AG08396 (cell line): ENCODE data around the gene MGARP.
"Not testable (repeated sequence)": the region's sequence is repeated elsewhere in the genome, so short reads cannot be mapped to it uniquely, and the experiment has no call there.

Experiments used
- DNase-seq: peaks from one replicate; pipeline ENCODE4 v3.0.0; 2012; ENCODE audit warnings: low spot score, mixed read lengths

Gene MGARP

DNA sequence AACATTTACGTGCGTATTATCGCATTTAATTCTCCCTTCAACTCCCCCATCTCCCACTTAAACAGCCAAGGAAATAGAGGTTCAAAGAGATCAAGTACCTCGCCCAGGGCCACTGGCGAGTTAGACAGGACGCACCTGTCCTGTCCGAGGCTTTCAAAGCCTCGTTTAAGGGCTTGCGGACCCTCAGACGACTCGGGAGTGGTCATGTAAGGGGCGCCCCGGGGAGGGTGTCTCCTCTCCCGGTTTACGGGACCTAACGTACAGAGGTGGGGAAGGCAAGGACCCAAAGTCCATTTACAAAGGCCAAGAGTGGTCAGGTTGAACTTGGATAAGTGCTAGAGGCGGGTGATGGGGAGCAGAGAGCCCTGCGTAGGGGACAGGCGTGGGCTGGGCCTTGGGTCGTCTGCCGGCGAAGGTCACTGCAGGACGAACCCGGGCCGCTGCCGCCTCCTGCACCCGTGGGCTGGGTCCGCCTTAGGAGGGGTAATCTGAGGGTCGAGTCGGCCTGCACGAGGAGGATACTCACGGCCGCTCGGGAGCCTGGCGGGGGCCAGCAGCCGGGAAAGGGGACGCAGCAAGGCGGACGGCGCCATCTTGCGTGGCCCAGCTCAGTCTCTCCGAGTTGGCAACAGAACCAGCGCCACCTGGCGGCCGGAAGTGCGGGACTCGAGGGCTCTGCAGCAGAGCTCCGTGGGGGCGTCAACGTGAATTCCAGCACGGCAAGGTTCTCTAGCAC, 15.3 kb upstream of the MGARP start:
- DNase-seq, result peak; percentile 90

GRCh38 chr4:139286186-139286698, 6.2 kb upstream of the MGARP start:
- no peak for DNase-seq

DNA sequence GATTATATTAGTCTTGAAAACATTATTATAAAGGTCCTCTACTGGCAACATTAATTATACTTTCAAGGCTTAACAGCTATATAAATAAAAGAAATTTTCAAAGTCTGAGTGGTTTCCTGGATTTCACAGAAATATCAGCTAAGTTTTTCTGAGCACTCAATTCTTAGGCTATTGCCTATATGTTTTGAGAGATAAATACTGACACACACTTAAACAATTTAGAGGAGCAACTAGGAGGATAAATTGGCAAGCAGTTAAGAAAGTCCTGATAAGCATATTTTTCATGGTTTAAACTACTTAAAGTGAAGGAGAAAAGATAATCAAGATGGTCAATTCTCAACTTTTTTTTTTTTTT, 2.7 kb upstream of the MGARP start:
- no peak for DNase-seq

DNA sequence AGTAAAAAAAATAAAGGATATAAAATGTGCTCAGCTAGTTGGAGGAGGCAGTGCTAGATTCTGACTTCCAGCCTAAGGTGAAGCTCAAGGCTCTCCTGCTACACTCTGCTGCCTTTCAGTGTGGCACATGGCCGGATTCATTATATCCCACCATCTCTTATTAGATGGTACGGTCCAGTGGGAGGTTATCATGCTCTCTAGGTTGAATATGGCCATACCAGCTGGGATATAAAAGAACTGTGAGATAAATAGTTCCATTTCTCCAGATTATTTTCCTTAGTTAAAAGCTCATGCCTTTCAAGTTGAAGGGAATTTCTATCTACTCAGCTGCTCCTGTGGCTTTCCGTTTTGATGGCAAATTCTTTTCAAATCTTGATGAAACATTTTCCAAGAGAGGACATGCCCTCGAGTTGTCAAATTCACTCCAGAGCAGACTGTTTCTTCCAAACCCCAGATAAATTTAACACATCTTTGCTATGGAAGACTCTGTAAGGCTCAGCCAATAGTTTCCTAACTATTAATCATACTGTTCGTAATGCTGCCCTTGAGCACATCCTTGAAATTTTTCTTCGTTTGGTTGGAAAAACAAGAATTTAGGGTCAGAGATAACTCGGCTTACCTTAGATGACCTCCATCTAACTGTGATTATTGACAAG, 2.2 kb upstream of the MGARP start:
- DNase-seq, result no peak

DNA sequence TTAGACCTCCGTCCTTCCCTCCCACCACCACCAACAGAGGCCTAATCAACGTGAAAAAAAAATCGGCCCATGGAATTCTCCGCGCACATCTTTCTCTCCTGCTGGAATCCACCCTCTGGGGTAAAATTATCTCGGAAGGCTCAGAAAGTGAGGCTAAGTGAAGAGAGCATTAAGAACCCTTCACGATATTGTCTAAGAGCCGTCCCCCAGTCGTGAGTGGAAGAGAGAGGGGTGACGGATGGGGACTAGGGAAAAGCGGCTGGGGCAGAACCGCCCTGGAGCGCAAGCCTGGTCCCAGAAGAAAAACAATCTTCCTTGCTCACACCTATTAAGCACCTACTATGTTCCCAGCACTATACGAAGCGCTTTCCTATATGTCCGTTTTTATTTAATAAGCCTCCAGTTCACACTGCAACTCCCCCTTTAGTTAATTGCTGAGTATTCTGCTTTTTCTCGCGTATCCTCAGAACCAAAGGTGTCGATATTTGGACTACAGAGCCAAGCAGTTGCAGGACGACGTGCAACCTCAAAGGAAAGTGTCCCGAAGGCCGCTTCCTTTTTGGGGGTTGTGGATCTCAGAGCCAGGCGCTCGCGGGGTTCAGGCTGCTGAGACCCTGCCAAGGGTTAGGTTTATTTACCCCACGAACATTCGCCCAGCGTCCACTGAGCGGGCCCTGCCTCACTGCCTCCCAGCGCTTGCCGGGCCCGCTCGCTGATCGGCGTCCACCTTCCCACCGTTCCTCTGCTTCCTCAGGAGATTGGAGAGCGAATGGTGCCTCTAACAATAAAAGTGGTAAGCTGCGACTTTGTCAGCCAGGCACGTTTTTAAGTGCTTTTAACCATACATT, 889 bp downstream of the MGARP start:
- no peak for DNase-seq

DNA sequence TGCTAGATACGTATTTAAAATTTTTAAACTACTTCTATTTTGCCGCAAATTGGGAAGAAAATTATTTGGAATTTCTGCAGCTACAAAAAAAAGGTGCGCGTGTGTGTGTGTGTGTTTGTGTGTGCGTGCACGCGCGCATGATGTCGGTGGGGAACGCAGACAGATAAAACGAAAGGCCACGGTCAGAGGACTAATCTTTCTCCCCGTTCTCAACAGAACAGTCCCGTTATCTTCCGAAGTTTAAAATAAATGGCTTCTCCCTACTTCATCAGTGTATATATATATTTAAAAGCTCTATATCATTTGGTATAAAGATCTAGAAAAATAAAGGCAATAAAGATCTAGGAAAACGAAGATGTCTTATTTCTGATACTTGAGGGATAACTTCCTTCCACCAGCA, 1.5 kb downstream of the MGARP start:
- no peak for DNase-seq

DNA sequence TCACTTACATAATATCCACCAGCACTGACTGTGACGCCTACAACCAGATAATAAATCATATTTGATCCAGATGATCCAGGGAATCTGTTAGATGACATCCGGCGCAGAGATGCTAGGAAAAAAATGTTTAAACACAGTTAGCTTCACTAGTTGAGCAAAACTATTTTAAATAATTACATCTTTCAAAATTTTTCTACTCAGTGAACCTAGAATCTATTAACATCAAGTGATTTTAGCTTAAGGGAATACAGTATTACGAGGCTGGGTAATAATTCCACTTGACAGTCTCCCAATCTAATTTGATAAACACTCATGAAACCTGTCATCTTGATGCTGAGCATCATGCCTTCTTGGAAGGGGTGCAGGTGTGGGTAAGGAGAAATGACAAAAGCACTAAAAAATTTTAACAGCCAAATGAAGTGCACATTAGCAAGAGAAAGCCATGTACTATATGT, 4.7 kb downstream of the MGARP start:
- DNase-seq, result no peak

- DNase-seq, result no peak
These were observed 5.2 kb downstream of the MGARP start for GRCh38 chr4:139274790-139275189.

GRCh38 chr4:139273835-139274234, 6.2 kb downstream of the MGARP start:
- DNase-seq, result no peak

GRCh38 chr4:139267301-139267700, 12.7 kb downstream of the MGARP start:
- no peak for DNase-seq

DNA sequence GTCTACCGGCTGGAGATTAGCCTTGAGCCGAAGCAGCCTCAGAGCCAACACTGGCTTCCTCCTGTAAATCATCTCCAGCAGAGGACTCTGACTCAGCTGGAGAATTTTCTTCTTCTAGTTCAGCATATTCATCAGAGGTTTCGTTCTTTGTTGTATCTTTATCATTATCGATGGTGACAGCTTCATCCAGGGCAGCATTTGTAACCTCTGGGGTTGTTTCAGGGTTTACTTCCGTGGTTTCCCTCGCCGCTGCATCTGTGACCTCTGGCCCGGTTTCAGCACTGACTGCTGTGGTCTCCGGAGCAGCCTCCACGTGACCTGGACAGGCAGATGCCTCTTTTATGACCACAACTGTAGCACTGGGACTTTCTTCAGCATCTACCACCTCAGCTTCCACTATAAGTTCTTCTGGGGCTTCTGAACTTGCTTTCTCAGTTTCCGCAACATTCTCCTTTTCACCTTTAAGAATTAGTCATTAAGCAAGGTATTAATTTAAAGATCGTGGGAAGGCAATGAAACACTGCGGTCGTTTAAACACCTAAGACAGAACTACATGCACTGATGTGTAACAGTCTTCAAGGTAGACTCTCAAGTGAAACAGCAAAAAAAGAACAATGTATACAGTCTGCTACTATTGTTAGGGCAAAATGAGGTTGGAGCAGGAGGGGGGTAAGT, 13.3 kb downstream of the MGARP start:
- peak; percentile 71 for DNase-seq

DNA sequence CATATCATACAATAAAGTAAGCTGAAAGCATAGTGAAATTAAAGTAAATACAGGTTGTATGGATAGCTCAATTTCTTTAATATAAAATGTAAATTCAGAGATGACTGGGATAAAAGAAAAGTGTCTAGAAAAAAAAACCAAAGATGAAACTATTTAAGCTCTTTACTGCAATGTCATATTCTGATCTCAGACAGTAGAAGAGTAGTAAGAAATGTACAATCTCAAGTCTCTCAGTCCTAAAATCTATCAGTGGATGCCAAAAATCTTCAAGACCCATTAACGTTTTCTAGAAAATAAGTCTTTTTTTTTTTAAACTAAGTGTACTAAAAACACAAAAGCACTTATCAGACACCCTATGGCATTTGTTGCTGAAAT, 13.8 kb downstream of the MGARP start:
- no peak for DNase-seq

- DNase-seq, result no peak
These were observed 14.4 kb downstream of the MGARP start for GRCh38 chr4:139265654-139266053.

- no peak for DNase-seq
These were observed 23.7 kb downstream of the MGARP start for GRCh38 chr4:139256349-139256748.

DNA sequence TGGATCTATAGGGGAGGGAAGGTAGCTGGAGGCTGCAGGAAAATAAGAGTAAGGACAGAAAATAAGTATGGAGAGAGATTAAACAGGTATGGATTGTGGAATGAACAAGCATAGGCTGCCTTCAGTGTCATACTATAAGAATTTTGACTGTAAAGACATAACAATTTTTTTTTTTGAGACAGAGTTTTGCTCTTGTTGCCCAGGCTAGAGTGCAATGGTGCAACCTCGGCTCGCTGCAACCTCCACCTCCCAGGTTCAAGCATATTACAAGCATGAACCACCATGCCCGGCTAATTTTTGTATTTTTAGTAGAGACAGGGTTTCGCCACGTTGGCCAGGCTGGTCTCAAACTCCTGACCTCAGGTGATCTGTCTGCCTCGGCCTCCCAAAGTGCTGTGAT, 24.4 kb downstream of the MGARP start:
- not testable (repeated sequence) for DNase-seq

- no peak for DNase-seq
These were observed 26.3 kb downstream of the MGARP start for GRCh38 chr4:139253713-139254112.

- DNase-seq, result no peak
These were observed 27.0 kb downstream of the MGARP start for GRCh38 chr4:139253046-139253445.

- no peak for DNase-seq
These were observed 32.3 kb downstream of the MGARP start for GRCh38 chr4:139247700-139248238.

DNA sequence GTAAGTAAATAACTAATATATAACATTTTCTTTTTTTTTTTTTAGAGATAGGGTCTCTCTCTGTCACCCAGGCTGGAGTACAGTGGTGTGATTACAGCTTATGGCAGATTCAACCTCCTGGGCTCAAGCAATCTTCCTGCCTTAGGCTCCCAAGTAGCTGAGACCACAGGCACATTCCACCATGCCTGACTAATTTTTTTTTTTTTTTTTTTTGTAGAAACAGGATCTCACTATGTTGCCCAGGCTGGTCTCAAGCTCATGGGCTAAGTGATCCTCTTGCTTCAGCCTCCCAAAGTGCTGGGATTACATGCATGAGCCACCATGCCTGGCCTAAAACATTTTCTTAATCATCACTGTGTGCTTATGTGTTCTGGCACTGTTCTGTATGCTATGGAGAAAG, 32.8 kb downstream of the MGARP start:
- no peak for DNase-seq

DNA sequence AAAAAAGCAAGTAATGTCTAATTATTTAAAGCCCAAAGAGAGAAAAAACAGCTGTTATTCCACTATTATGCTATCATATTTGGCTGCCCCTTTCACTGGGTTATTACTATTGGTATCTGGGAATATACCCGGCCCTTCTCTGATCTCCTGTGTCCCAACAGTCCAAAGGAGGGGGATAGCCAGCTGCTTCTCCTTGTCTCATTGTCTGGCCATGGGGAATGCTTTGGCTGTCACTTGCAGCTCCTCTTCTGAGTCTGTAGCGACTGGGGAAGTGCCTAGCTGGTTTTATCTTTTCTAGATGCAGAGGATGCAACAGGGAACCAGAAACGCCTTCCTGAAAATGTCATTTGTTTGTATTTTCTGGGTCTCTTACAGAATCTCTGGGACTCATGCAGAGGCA, 33.9 kb downstream of the MGARP start:
- DNase-seq, result no peak

- DNase-seq, result no peak
These were observed 34.4 kb downstream of the MGARP start for GRCh38 chr4:139245590-139245989.
